GM19395 (cell line): ENCODE measurements around the gene ZNF394.
A peak's percentile ranks its signal among the peaks of the same experiment; 100 is the strongest.
"Not testable (repeated sequence)": the region's sequence is repeated elsewhere in the genome, so short reads cannot be mapped to it uniquely, and the experiment has no call there.

Source experiments
- ATAC-seq: cut with Tn5 transposase; IDR thresholded peaks from one replicate; pipeline ENCODE4 v1.9.1; 2021; ENCODE audit warnings: mild to moderate bottlenecking, moderate library complexity; ENCODE audit not compliant: unreplicated experiment

ZNF394 gene

GRCh38 chr7:99499721-99500636 lies at the start of gene ZNF394:
Gene ZNF394 (minus strand): TSS chr7:99500281. CDS start chr7:99500093, 188 bp downstream.
- peak; percentile 51 for ATAC-seq

- not testable (repeated sequence) for ATAC-seq
Observed at GRCh38 chr7:99549545-99549944, 49.5 kb upstream of the ZNF394 start.

- ATAC-seq, result not testable (repeated sequence)
Observed at GRCh38 chr7:99545308-99545707, 45.2 kb upstream of the ZNF394 start.

- ATAC-seq, result no peak
Observed at GRCh38 chr7:99543916-99544315, 43.8 kb upstream of the ZNF394 start.

- ATAC-seq, result no peak
Observed at GRCh38 chr7:99543081-99543671, 43.1 kb upstream of the ZNF394 start.

GRCh38 chr7:99541212-99541611 lies 41.1 kb upstream of the ZNF394 start:
- ATAC-seq, result no peak

GRCh38 chr7:99540542-99540941 lies 40.5 kb upstream of the ZNF394 start:
- ATAC-seq, result no peak

GRCh38 chr7:99539213-99539811 lies 39.2 kb upstream of the ZNF394 start:
- no peak for ATAC-seq

- ATAC-seq, result no peak
Observed at GRCh38 chr7:99535667-99536066, 35.6 kb upstream of the ZNF394 start.

GRCh38 chr7:99531354-99531765 lies 31.3 kb upstream of the ZNF394 start:
- ATAC-seq, result no peak

- no peak for ATAC-seq
Observed at GRCh38 chr7:99525713-99526440, 25.8 kb upstream of the ZNF394 start.

- no peak for ATAC-seq
Observed at GRCh38 chr7:99521399-99521798, 21.3 kb upstream of the ZNF394 start.

GRCh38 chr7:99514050-99514449 lies 14.0 kb upstream of the ZNF394 start:
- ATAC-seq, result no peak

- ATAC-seq, result peak; percentile 7
Observed at GRCh38 chr7:99505324-99505662, 5.2 kb upstream of the ZNF394 start.

GRCh38 chr7:99504603-99505323 lies 4.7 kb upstream of the ZNF394 start, which contains the start of gene ZKSCAN5:
Gene ZKSCAN5 (plus strand): TSS chr7:99504662. CDS start chr7:99506045, 1,383 bp downstream.
- peak; percentile 80 for ATAC-seq

GRCh38 chr7:99504281-99504602 lies 4.2 kb upstream of the ZNF394 start:
- ATAC-seq, result no peak

GRCh38 chr7:99501236-99501635 lies 1.2 kb upstream of the ZNF394 start:
- ATAC-seq, result not testable (repeated sequence)

GRCh38 chr7:99500637-99501009 lies 542 bp upstream of the ZNF394 start:
- no peak for ATAC-seq

- no peak for ATAC-seq
Observed at GRCh38 chr7:99499371-99499720, 735 bp downstream of the ZNF394 start.

- ATAC-seq, result no peak
Observed at GRCh38 chr7:99498546-99498944, 1.5 kb downstream of the ZNF394 start.
